Dedifferentiated amniotic fluid mesenchymal stem cell (primary cell): ENCODE results near the gene BDKRB2.

Experiments
- DNase-seq: peaks from one replicate; pipeline ENCODE4 v3.0.0-alpha.2; 2016; ENCODE audit errors: extremely low spot score

Gene BDKRB2

DNA sequence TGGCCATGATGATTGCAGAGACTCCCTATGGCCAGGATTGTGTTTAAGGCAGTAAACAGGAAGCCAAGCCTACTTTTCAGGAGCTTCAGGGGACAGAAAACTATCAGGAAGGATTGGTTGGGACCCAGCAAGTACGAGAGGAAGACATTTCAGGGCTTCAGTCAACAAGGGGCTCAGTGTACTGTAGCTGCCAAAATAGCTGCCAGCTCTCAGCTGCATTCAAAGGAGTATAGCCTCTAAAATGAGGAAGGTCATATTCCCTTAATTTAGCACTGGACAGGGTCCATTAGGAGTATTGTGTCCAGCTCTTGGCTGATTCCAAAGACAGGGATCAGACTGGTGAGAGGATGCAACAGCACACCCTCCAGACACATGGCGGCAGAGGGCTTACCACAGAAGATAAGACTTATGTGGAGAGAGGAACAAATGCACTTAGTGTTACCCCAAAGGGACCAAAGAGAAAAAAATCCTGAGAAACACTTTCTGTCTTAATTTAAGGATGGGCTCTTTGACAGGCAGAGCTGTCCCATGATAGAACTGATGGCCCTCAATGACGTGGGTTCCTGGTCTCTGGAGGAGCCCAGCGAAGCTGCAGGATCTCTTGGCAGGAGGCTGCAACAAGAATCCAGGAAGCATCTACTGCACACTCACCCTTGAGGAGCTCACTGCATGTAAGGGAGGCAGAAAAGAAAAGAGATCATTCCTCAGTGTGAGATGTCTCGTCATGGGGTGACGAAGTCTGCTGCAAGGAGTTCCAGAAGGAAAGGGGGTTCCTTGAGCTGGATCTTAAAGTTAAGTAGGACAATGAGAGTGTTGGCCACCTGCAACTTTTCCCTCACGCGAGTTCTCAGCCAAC, 66.2 kb downstream of the BDKRB2 start:
- DNase-seq = no peak

DNA sequence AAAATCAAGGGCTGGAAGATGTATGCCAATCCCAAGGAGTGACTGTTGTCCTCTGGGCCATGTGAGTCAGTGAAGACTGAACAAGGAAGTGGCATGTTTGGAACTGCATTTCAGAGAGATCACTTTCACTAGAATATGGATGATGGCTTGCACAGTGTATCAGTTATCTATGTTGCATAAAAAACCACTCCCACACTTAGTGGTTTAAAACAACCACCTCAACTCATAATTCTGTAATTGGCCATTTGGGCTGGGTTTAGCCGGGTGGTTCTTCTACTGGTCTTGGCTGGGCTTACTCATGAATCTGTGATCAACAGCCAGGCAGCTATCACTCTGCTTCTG, 66.8 kb downstream of the BDKRB2 start:
- no peak for DNase-seq

DNA sequence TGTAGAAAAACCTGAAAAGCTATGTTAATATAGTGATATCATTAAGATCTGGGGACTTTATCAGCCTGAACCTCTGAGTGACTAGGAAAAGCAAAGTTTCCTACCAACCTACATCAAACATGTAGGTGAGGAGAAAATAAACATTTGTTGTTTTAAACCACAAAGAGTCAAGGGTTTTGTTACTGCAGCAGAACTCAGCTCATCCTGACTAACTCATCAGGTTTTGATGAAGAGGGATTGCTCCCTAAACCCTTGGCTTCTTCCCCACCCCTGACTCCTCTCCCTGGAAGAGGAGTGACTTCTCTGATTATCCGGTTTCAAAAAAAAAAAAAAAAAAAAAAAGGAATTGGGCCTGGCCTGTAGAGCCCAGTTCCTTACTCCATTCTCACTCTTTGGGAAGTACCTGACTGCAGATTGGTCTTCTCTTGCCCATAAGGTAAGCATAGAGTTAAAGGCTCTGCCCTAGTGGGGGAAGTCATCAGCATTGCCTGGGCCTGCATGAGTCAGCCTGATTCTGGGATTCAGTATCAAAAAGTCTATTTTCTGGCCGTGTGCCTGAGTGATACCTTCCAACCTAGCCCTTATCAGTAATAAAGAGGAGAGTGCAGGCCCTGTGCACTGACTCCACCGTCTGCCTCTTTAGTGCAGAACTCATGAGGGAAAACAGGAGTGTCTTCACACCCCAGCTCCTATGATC, 68.3 kb downstream of the BDKRB2 start:
- DNase-seq = no peak

DNA sequence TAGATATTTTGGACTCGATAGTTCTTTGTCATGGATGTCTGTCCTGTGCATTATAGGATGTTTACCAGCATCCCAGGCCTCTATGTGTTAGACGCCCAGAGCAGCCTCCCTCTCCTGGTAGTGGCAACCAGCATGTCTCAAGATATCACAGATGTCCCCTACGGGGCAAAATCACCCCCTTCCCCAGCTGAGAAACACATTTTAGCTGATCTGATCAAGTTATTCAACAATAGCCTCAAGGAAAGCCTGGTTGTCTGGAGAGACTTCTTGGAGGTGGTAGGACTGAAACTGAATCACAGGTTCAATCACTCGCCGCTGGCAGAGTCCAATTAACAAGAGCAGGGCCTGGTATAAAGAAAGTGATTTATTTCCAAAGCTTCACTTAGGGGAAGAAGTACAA, 69.0 kb downstream of the BDKRB2 start:
- no peak for DNase-seq

DNA sequence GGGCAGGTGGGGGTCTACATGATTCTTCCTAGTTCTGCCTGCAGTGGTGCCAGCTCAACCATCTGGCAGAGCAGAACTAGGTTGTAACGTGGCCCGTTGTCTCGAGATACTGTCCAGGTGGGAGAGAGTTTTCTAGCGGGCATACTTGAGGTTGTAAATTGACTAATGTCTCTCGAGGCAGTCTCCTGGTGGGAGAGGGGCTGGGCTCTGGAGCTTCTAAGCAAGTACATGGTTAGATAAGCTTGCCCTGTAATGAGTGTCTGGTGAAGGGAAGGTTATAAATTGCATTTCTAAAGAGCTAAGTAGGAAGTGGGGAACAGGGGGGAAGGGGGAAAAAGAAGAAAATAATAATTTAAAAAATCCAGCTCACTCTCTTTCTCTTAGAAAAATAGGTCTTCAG, 69.5 kb downstream of the BDKRB2 start:
- DNase-seq = no peak

DNA sequence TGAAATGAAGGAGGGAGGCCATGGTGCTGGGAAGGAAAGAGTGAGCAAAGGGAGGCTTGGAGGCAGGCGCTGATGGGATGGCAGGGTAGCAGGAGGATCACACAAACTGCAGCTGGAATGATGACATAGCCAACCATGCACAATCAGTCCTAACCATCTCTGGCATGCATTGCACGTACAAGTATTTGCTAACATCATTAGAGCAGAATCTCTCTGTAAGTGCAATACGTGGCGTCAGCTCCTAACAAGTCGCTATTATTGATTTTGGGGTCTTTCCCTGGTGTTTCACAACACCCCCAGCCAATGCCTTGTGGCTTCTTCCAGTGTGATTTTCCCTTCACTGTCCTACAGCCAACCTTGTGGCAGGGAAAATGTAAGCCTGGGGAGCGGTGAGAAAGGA, 69.9 kb downstream of the BDKRB2 start:
- DNase-seq = peak; percentile 33

DNA sequence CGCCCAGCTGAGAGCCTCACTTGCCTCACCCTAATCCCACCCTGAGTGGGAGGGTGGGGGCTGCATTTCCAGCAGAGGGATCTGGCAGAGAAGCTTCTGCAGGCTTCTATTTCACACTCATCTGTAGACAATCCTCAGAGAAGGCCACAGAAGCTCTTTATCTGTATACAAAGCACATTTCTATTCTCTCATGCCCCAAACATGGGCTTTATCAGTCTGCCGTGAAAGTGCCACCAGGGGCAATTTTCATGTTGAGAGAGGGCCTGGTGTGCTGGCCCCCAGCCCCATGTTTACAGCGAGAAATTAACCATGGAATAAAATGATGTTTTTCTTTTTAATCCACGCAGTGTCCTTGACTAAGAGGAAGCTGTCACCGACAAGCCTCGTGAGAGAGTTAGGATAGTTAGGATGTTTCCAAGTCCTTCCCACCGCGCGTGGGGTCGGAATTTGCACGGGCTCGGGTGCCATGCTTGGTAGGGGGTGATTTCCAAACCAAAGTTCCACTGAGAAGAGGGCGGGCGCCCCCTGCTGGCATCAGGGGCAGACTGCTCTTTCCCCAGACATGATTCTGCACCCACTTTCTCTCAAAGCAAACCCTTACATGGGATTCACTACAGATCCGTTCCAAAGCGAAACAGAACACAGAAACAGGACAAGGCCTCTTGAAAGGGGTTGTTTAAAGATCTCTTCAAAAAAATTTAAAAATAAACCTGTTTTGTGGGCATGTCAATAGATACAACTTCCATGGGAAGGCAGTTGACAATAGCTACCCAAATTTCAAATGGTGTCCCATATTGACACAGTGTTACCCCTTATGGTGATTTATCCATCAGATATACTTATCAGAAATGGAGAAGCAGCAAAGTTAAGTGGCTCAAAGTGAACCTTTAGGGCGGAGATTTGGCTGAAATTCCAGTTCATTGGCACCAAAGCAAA, 70.8 kb downstream of the BDKRB2 start:
- peak; percentile 67 for DNase-seq

DNA sequence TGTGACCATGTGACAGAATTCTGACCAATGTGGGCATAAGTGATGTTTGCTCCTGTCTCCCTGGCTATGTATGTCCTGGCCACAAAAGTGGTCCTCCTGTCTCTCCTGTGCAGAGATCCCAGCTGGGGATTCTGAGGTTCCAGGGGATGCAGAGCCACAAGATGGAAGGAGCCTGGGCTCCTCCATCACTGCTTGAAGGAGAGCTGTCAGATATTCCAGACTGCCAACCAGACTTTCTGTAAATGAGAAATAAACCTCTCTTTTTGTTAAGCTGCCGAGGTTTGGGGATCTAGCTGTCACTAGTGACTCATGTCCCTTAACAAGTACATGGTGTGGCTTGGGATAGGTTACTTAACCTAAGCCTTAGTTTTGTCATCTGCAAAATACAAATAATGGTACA, 73.3 kb downstream of the BDKRB2 start:
- DNase-seq = no peak

DNA sequence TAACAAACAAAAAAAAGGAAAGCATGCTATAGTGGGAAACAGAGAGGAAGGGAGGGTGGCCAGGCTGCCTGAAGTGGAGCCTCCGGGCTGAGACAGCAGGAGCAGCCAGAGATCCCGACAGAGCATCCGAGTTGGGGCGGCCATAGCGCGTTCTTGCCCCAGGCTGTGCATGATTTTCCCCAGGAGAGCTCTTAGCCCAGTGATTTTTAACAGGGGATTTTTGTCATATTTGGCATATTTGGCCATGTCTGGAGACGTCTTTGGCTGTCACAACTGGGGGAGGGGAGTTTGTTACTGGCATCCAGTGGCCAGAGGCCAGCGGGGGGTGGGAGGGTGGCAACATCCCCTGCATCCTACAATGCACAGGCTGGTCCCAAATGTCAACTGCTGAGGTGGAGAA, 74.9 kb downstream of the BDKRB2 start:
- DNase-seq = no peak

DNA sequence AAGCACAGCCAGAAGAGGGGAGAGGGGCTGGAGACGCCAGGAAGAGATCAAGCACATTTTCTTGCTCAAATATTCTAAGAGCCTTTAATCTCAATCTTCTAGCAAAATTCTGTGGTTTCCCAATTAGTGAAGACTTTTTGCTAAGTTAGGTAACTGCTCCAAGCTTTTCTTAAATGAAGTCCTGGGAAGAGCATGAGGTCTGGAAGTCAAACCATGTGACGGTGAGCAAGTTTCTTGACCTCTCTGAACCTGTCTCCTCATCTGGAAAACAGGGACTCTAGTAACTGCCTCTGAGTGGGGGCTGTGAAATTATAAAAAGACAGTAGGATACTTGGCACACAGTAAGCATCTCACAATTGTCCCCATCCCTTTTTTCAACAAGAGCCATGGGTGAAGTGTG, 75.5 kb downstream of the BDKRB2 start:
- DNase-seq = no peak

DNA sequence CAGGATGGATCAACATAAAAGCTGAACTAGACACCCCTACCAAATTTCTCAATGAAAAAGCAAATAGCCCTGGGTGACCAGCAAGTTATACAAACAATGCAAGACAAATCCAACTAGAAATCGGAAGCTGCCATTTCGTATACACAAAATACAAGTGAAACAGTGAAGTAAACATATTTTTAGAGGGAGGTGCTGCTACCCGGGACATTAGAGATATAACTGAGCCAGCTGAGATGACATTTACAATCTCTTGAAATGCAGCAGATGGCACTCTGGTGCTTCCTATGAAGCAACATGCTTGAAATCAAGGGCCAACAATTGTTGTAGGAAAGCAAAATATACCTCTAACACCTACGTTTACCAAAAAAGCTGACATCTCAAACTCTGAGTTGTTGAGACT, 76.8 kb downstream of the BDKRB2 start:
- no peak for DNase-seq

DNA sequence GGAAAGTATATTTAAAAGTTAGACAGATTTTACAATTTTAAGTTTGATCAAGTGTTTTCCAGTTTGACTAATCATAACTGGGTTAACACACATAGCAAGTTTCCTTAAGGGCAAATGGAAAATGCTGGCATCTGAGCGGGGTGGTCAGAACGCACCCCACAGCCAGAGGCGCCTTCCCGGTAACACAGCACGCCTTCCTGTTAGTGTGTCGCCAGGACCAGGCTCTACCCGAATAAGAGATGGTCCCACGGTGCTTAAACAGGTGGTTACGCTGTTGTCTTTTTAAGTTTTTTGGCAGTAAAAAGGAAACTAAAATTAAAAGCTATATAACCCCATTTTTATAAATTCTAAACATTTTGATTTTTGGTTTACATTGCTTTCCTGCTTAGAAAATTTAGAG, 79.4 kb downstream of the BDKRB2 start:
- no peak for DNase-seq

DNA sequence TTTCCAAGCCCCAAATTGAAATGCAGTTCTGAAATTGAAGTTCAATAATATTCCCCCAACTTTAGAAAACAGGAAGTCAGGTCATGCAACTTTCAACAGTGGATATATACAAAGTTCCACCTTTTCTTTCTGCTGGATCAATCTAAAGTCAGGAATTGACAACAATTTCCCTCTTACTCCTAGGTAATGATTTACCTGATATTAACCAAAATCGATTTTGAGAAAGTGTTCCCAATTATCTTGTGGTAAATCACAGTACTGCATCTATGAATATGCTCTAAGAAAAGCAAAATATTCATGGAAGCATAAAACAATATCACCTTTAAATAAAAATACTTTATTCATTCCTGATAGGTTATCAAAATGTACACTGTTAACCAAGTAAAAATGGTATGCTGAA, 79.8 kb downstream of the BDKRB2 start:
- no peak for DNase-seq

DNA sequence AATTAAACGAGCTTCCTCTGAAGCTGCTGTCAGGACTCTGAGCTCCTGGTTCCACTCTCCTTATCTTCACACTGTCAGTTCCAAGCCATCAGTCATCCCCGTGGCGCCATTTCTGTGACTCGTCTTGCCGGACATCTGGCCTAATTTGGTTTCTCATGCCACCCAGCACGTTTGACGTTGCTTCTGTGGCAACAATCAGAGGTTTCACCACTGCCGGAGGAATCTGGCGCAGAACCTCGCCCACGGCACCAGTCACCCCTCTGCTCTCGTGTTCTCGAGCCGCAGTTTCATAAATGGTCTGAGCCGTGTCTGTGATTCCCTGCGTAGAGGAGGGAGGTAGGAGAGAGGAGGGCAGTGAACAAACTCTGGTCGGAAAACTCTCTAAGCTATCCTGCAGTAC, 81.0 kb downstream of the BDKRB2 start:
- DNase-seq = no peak

DNA sequence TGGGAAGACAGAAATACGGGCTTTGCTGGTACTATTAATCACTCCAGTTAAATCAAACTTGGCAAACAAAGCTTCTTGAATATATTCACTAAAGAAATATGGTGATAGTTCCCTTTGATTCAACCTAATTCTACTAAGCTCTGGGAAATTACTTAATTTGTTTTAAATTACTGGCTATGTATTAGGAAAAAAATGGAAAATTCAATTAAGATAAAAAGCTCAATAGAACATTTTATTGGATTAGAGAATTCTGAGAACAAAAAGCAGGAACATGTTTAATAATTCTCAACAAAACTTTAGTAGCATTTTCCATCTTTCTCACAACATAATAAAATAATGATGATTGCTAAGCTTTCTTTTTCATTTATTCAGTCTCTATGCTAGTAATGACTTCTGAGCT, 81.6 kb downstream of the BDKRB2 start:
- DNase-seq = no peak

DNA sequence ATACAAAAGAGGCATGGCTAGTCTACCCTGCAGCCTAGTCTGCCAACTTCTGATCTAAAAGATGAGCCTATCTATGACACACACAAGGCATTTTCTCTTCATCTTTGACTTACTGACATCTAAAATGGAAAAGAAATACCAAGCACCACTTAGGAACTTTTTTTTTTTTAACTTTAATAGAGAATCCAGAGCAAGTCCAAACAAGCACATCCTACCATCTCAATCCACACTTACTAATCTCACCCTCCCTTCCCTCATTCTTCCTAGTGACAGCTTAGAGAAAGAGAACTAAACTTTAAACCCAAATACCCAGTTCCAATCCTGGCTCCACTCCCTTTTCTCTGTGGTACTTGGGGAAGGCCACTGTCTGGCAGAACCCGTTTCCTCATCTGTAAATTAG, 83.2 kb downstream of the BDKRB2 start:
- DNase-seq = no peak
